H1 (cell line): ENCODE measurements around the gene VPS37C. TPM values are rescaled to one million over a fixed set of nuclear protein-coding genes. Genes with fewer than 3 reads are reported as not detected.

ENCODE experiments used
- CTCF ChIA-PET: fragments of 300-600 bp; sonication (Branson Sonifier 250); formaldehyde crosslinking; loops from one replicate; lab custom pipeline; 2021; ENCODE audit not compliant: partially characterized antibody; lab: Charles Lee
- POLR2A ChIA-PET: fragments of 300-600 bp; sonication (Branson Sonifier 250); formaldehyde crosslinking; loops from one replicate; lab custom pipeline; 2021; ENCODE audit warnings: inconsistent platforms; ENCODE audit not compliant: partially characterized antibody; lab: Charles Lee
- DNase-seq, 2 experiments: peaks; one replicate each; pipeline versions ENCODE4 v3.0.0 to v3.0.0-alpha.2; 2010 to 2022; ENCODE audit warnings: low spot score in 2 of 2, low read depth in 1 of 2, mixed read lengths in 1 of 2
- FAIRE-seq: peaks from 2 replicates; lab custom pipeline; 2011; peaks lifted over from hg19 to GRCh38; lab: Jason Lieb, UNC
- H2AFZ ChIP-seq: 2 replicates; pipeline ENCODE4 v1.8.1; 2012; ENCODE audit warnings: low read length, inconsistent platforms
- H2AK5ac ChIP-seq: 2 replicates; pipeline ENCODE4 v1.6.1; 2013; ENCODE audit warnings: low read depth, low read length
- H2BK120ac ChIP-seq: replicated peaks from 2 replicates; pipeline ENCODE3; 2013; ENCODE audit warnings: low read depth, low read length, inconsistent platforms
- H2BK12ac ChIP-seq: 2 replicates; pipeline ENCODE4 v1.6.1; 2013; ENCODE audit warnings: low read depth, low read length
- H2BK15ac ChIP-seq: 2 replicates; pipeline ENCODE4 v1.6.1; 2013; ENCODE audit warnings: low read length
- H2BK20ac ChIP-seq: 2 replicates; pipeline ENCODE4 v1.6.1; 2013; ENCODE audit warnings: low read length
- H2BK5ac ChIP-seq: 2 replicates; pipeline ENCODE4 v1.6.1; 2013; ENCODE audit warnings: low read depth, low read length
- H3K14ac ChIP-seq: 2 replicates; pipeline ENCODE4 v1.6.1; 2013; ENCODE audit warnings: inconsistent platforms; ENCODE audit not compliant: insufficient read length
- H3K18ac ChIP-seq: 2 replicates; pipeline ENCODE4 v1.6.1; 2013; ENCODE audit warnings: low read length; ENCODE audit errors: extremely low read depth
- H3K23ac ChIP-seq: 2 replicates; pipeline ENCODE4 v1.6.1; 2013; ENCODE audit warnings: inconsistent platforms; ENCODE audit not compliant: insufficient read length
- H3K23me2 ChIP-seq: 2 replicates; pipeline ENCODE4 v1.6.1; 2013; ENCODE audit warnings: low read depth, low read length
- H3K27ac ChIP-seq: 2 replicates; pipeline ENCODE4 v1.6.1; 2011; ENCODE audit warnings: low read depth, low read length, inconsistent platforms
- H3K27me3 ChIP-seq, 4 experiments: replicated peaks in 1 of 4; 1 replicate in 1 of 4; 2 replicates in 3 of 4; pipeline versions ENCODE4 v1.6.1 to v1.8.1; 2011 to 2013; ENCODE audit warnings: low read length in 3 of 4, mild to moderate bottlenecking in 3 of 4, inconsistent platforms in 2 of 4, mixed read lengths in 2 of 4, moderate library complexity in 1 of 4; ENCODE audit not compliant: control insufficient read depth in 3 of 4, insufficient read depth in 3 of 4; ENCODE audit errors: extremely low read depth in 1 of 4
- H3K36me3 ChIP-seq, 4 experiments: 2 replicates each; pipeline versions ENCODE4 v1.6.1 to v1.8.1; 2011 to 2013; ENCODE audit warnings: mild to moderate bottlenecking in 4 of 4, low read length in 3 of 4, moderate library complexity in 2 of 4, control low read depth in 1 of 4, inconsistent platforms in 1 of 4; ENCODE audit not compliant: insufficient read depth in 4 of 4, control insufficient read depth in 2 of 4
- H3K4ac ChIP-seq: replicated peaks from 2 replicates; pipeline ENCODE3; 2013; ENCODE audit warnings: low read length, low read depth, mixed read lengths, inconsistent platforms; ENCODE audit not compliant: insufficient read length
- H3K4me1 ChIP-seq, 4 experiments: replicated peaks in 1 of 4; 1 replicate in 1 of 4; 2 replicates in 3 of 4; pipeline versions ENCODE4 v1.6.1 to v1.8.1; 2011 to 2013; ENCODE audit warnings: low read length in 3 of 4, inconsistent platforms in 2 of 4, mixed read lengths in 1 of 4; ENCODE audit not compliant: insufficient read depth in 4 of 4, control insufficient read depth in 3 of 4
- H3K4me2 ChIP-seq, 2 experiments: 2 replicates each; pipeline versions ENCODE4 v1.6.1 to v1.8.1; 2011 to 2013; ENCODE audit warnings: low read depth in 2 of 2, low read length in 2 of 2, control low read depth in 1 of 2, inconsistent platforms in 1 of 2, mild to moderate bottlenecking in 1 of 2; ENCODE audit not compliant: insufficient read depth in 1 of 2
- H3K4me3 ChIP-seq, 4 experiments: fragments of 200-600, 300-600 bp in 1 of 4; sonication (generic), shearing (Covaris generic), sonication (Bioruptor Twin) in 1 of 4; 2 replicates each; pipeline versions ENCODE4 v1.5.1 to v1.8.1; 2011 to 2016; ENCODE audit warnings: low read length in 4 of 4, low read depth in 3 of 4, control low read depth in 2 of 4, inconsistent platforms in 2 of 4, mild to moderate bottlenecking in 2 of 4, mixed read lengths in 1 of 4, moderate library complexity in 1 of 4; ENCODE audit not compliant: insufficient read depth in 2 of 4; ENCODE audit errors: extremely low read depth in 1 of 4
- H3K56ac ChIP-seq: replicated peaks from 2 replicates; pipeline ENCODE3; 2013; ENCODE audit warnings: low read depth, mild to moderate bottlenecking, mixed read lengths, low read length, inconsistent platforms; ENCODE audit not compliant: insufficient read length
- H3K79me1 ChIP-seq: 2 replicates; pipeline ENCODE4 v1.6.1; 2013; ENCODE audit warnings: low read depth, low read length, control low read depth
- H3K79me2 ChIP-seq, 2 experiments: 2 replicates each; pipeline versions ENCODE4 v1.6.1 to v1.8.1; 2012 to 2013; ENCODE audit warnings: low read length in 2 of 2, mild to moderate bottlenecking in 2 of 2, inconsistent platforms in 1 of 2; ENCODE audit not compliant: insufficient read depth in 2 of 2, control insufficient read depth in 1 of 2
- H3K9ac ChIP-seq, 4 experiments: replicated peaks in 1 of 4; 1 replicate in 1 of 4; 2 replicates in 3 of 4; pipeline versions ENCODE4 v1.6.1 to v1.8.1; 2011 to 2013; ENCODE audit warnings: low read depth in 3 of 4, low read length in 3 of 4, control low read depth in 2 of 4, mild to moderate bottlenecking in 2 of 4, moderate library complexity in 2 of 4, inconsistent platforms in 1 of 4; ENCODE audit errors: extremely low read depth in 1 of 4
- H3K9me3 ChIP-seq, 2 experiments: 2 replicates each; pipeline versions ENCODE4 v1.6.1 to v1.8.1; 2012 to 2013; ENCODE audit warnings: mild to moderate bottlenecking in 2 of 2, moderate library complexity in 2 of 2, control low read depth in 1 of 2, inconsistent platforms in 1 of 2, low read depth in 1 of 2, low read length in 1 of 2, mixed read lengths in 1 of 2; ENCODE audit not compliant: insufficient read depth in 2 of 2
- H4K20me1 ChIP-seq, 2 experiments: replicated peaks in 1 of 2; 2 replicates each; pipeline versions ENCODE3 to v1.8.1; 2011 to 2013; ENCODE audit warnings: inconsistent platforms in 2 of 2, low read length in 2 of 2, mild to moderate bottlenecking in 1 of 2; ENCODE audit not compliant: insufficient read depth in 2 of 2, control insufficient read depth in 1 of 2
- H4K5ac ChIP-seq: 2 replicates; pipeline ENCODE4 v1.6.1; 2013; ENCODE audit warnings: low read length, low read depth, mixed read lengths, inconsistent platforms; ENCODE audit not compliant: insufficient read length
- H4K8ac ChIP-seq: 2 replicates; pipeline ENCODE4 v1.8.0; 2013; ENCODE audit warnings: mild to moderate bottlenecking, moderate library complexity, low read length, inconsistent platforms; ENCODE audit not compliant: insufficient read depth; ENCODE audit errors: extremely low read depth
- H4K91ac ChIP-seq: replicated peaks from 2 replicates; pipeline ENCODE3; 2013; ENCODE audit warnings: low read length, mixed read lengths, inconsistent platforms; ENCODE audit not compliant: insufficient read length
- BRCA1 ChIP-seq: IDR thresholded peaks from 2 replicates; pipeline ENCODE4 v1.6.1; 2012; ENCODE audit warnings: low read depth, low read length, improper control_type of control experiment
- CHD1 ChIP-seq: IDR thresholded peaks from 2 replicates; pipeline ENCODE4 v1.6.1; 2012; ENCODE audit warnings: low read depth, low read length, improper control_type of control experiment
- GABPA ChIP-seq: IDR thresholded peaks from 2 replicates; pipeline ENCODE4 v1.6.1; 2011; ENCODE audit warnings: mild to moderate bottlenecking, low read length, moderate library complexity, borderline replicate concordance; ENCODE audit not compliant: insufficient read depth
- MAFK ChIP-seq: IDR thresholded peaks from 2 replicates; pipeline ENCODE4 v1.6.1; 2012; ENCODE audit warnings: low read depth, mild to moderate bottlenecking, improper control_type of control experiment, low read length
- POLR2A ChIP-seq, 2 experiments: IDR thresholded peaks; 1 replicate in 1 of 2; 2 replicates in 1 of 2; pipeline ENCODE4 v1.6.1; 2011; ENCODE audit warnings: low read depth in 2 of 2, low read length in 2 of 2, mild to moderate bottlenecking in 2 of 2; ENCODE audit errors: control extremely low read depth in 1 of 2
- RFX5 ChIP-seq: IDR thresholded peaks from 2 replicates; pipeline ENCODE4 v1.6.1; 2011; ENCODE audit warnings: low read depth, low read length, improper control_type of control experiment, borderline replicate concordance
- RXRA ChIP-seq: IDR thresholded peaks from 2 replicates; pipeline ENCODE4 v1.6.1; 2011; ENCODE audit warnings: low read depth, mild to moderate bottlenecking, low read length, moderate library complexity; ENCODE audit not compliant: insufficient read depth
- SAP30 ChIP-seq: fragments of 300-600 bp; sonication (generic); IDR thresholded peaks from 2 replicates; pipeline ENCODE4 v1.7.1; 2012; ENCODE audit warnings: low read length, moderate library complexity, mild to moderate bottlenecking, inconsistent platforms; ENCODE audit not compliant: insufficient read depth, insufficient replicate concordance
- SIN3A ChIP-seq, 2 experiments: IDR thresholded peaks in 1 of 2; conservative IDR thresholded peaks in 1 of 2; 2 replicates each; pipeline ENCODE4 v1.6.1; 2011 to 2012; ENCODE audit warnings: low read length in 2 of 2, improper control_type of control experiment in 1 of 2, low read depth in 1 of 2, mild to moderate bottlenecking in 1 of 2
- SP4 ChIP-seq: IDR thresholded peaks from 2 replicates; pipeline ENCODE4 v1.6.1; 2012; ENCODE audit warnings: low read length, inconsistent platforms
- SRF ChIP-seq: IDR thresholded peaks from 2 replicates; pipeline ENCODE4 v1.6.1; 2011; ENCODE audit warnings: mild to moderate bottlenecking, low read depth, low read length, moderate library complexity
- WGBS, 2 experiments: shearing (Covaris generic) in 1 of 2; methylation state at CpG; one replicate each; pipeline versions ENCODE4 v1.1.6 to v1.1.7; 2013 to 2015; ENCODE audit warnings: low lambda C conversion rate in 2 of 2, mixed read lengths in 2 of 2, inconsistent platforms in 1 of 2, low coverage in 1 of 2, missing lambda C conversion rate in 1 of 2; ENCODE audit not compliant: insufficient replicate concordance in 2 of 2, insufficient coverage in 1 of 2, insufficient read length in 1 of 2; ENCODE audit errors: extremely low coverage in 1 of 2, missing lambda C conversion rate in 1 of 2; 5-methylcytosine and 5-hydroxymethylcytosine counted together
- polyA plus RNA-seq, 7 experiments: library from polyadenylated mRNA; depleted of rRNA in 3 of 7; stranded (reverse) in 5 of 7; unstranded in 2 of 7; fragments of >200 nt in 5 of 7; fragments of 200-250 nt in 2 of 7; gene quantifications; 1 replicate in 5 of 7; 2 replicates in 1 of 7; 4 replicates in 1 of 7; pipeline versions ENCODE4 v1.2.1 to v1.2.3, GENCODE V29; 2011 to 2013; ENCODE audit warnings: missing spikeins in 2 of 7, mixed read lengths in 2 of 7
- total RNA-seq: library from RNA; stranded (reverse); fragmentation: NEBNext Ultra II Directional; extraction: Animal tissue kit (Norgen Biotek cat#: 25700); gene quantifications from 2 replicates; pipeline ENCODE4 v1.2.1, GENCODE V29; 2021

VPS37C gene
- total and polyA plus RNA-seq, 2 of the 8 experiments (the other 6 are each of a cell fraction or from before 2014, with no cell fraction given), result 12.9 to 21.0 TPM

- Histone ChIP-seq H3K27ac (no peak overlapping the region), H3K56ac (no peak overlapping the region), H3K27me3 (no peaks in the 10 kb centered on the region), H3K9me3 (no peaks in the 10 kb centered on the region), H4K5ac (no peak overlapping the region), H3K14ac (no peak overlapping the region), H3K4me1 (no peaks in the 10 kb centered on the region), H3K9ac (no peak overlapping the region), H4K8ac (no peak overlapping the region), H3K79me1 (no peaks in the 10 kb centered on the region), H2BK20ac (no peak overlapping the region), H2BK120ac (no peak overlapping the region), H2AFZ (no peak overlapping the region), H3K18ac (no peak overlapping the region), H3K79me2 (no peaks in the 10 kb centered on the region), H3K4me2 (no peak overlapping the region), H2BK15ac (no peak overlapping the region), H3K36me3 (no peaks in the 10 kb centered on the region), H2BK5ac (no peak overlapping the region), H3K4me3 (no peak overlapping the region), H2AK5ac (no peak overlapping the region), H3K23me2 (no peaks in the 10 kb centered on the region), H2BK12ac (no peak overlapping the region), H3K4ac (no peak overlapping the region), H4K20me1 (no peaks in the 10 kb centered on the region), H3K23ac (no peak overlapping the region), H4K91ac (no peak overlapping the region)
- WGBS, 2 experiments, result 92% methylated on average over 14 of the region's 14 CpGs; no CpG with 5 or more reads in 1 of the 2 experiments
- no peak for TF ChIP-seq CHD1
- no peak for TF ChIP-seq GABPA
- no peak for TF ChIP-seq RXRA
- TF ChIP-seq SIN3A (conservative IDR thresholded peaks at IDR 0.05 in 1 of 2, IDR thresholded peaks at IDR 0.05 in 1 of 2; ENCODE audit: low read depth in 1 of 2, low read length in 2 of 2), result no peak
- no peak for TF ChIP-seq SP4
- no peak for TF ChIP-seq SRF
- no peak for TF ChIP-seq RFX5
- TF ChIP-seq SAP30, result no peak
- TF ChIP-seq POLR2A (IDR thresholded peaks at IDR 0.05; ENCODE audit: control extremely low read depth in 1 of 2, low read depth in 2 of 2, low read length in 2 of 2), result no peak
- TF ChIP-seq MAFK, result no peak
- no peak for TF ChIP-seq BRCA1
- ChIA-PET CTCF (interaction anchor here (1.2 to 1.7 kb wide), 3 partner anchors 17 to 106 kb away, joined by 3 read pairs; no protein-coding TSS in a partner anchor), POLR2A (no interaction called here)
- DNase-seq (no peak), FAIRE-seq (no peak)
Measured at GRCh38 chr11:61082931-61083531, 78.2 kb downstream of the VPS37C start.
